Cardiac fibroblast (primary cell): ENCODE data around the gene INTS2.

ENCODE experiments used
- DNase-seq, 2 donors: peaks; one replicate each; pipeline versions ENCODE4 v3.0.0 to v3.0.0-alpha.2; 2010; ENCODE audit warnings: low read depth in 2 of 2
- H3K4me3 ChIP-seq, 2 donors: replicated peaks in 1 of 2; 1 replicate in 1 of 2; 2 replicates in 1 of 2; pipeline ENCODE4 v1.5.1; 2011; ENCODE audit warnings: low read depth in 2 of 2, low read length in 2 of 2, mild to moderate bottlenecking in 2 of 2, moderate library complexity in 1 of 2
- TF ChIP-seq, protein P1 (sequence below): IDR thresholded peaks from one replicate; pipeline ENCODE4 v1.5.1; 2011; ENCODE audit warnings: low read depth, mild to moderate bottlenecking, low read length, inconsistent platforms

Gene INTS2

DNA sequence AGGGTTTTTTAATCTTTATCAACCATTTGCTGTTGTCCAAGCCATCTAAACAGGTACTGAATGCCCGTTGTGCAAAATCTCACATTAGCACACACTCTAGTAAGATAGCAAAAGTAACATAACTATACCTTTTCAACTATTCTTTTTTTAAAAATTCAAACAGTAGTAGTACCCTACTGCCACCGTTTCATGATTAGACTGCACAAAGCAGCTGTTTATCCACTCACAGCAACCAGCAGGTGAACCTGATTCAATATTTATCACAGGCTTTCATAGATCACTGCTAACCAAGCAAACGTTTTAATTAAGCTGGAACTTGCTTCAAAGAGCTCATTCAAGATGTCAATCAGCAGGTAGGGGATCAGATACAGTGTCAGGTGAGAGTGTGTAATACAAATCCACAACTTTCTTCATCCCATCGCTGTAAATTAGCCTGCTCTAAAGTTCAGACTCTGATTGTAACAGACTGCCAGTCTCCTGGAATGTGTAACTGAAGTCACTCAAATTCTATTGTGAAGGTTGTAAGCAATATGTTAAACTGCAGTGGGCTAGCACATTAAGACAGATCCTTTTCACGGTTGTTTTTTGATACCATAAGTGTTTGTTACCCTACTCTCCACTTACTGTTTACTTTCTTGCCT lies 111.8 kb downstream of the INTS2 start:
- TF ChIP-seq, protein P1, sequence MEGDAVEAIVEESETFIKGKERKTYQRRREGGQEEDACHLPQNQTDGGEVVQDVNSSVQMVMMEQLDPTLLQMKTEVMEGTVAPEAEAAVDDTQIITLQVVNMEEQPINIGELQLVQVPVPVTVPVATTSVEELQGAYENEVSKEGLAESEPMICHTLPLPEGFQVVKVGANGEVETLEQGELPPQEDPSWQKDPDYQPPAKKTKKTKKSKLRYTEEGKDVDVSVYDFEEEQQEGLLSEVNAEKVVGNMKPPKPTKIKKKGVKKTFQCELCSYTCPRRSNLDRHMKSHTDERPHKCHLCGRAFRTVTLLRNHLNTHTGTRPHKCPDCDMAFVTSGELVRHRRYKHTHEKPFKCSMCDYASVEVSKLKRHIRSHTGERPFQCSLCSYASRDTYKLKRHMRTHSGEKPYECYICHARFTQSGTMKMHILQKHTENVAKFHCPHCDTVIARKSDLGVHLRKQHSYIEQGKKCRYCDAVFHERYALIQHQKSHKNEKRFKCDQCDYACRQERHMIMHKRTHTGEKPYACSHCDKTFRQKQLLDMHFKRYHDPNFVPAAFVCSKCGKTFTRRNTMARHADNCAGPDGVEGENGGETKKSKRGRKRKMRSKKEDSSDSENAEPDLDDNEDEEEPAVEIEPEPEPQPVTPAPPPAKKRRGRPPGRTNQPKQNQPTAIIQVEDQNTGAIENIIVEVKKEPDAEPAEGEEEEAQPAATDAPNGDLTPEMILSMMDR = no peak
- no peak for DNase-seq
- no peak overlapping the region for H3K4me3 ChIP-seq
